HEK293 (cell line): Measurements from ENCODE around the gene IL17REL.

Experiments
- CTCF ChIP-seq: fragments of 450-650 bp; formaldehyde crosslinking; IDR thresholded peaks from 2 replicates; pipeline ENCODE4 v1.5.1; 2016; ENCODE audit warnings: missing biosample characterization, missing genetic modification characterization
- EGR2 ChIP-seq: fragments of 450-650 bp; formaldehyde crosslinking; IDR thresholded peaks from 2 replicates; pipeline ENCODE4 v1.5.1; 2016; ENCODE audit warnings: low read depth, missing biosample characterization, missing genetic modification characterization
- GLI2 ChIP-seq: fragments of 450-650 bp; formaldehyde crosslinking; IDR thresholded peaks from 2 replicates; pipeline ENCODE4; 2017; ENCODE audit warnings: missing biosample characterization, missing genetic modification characterization, low read depth, borderline replicate concordance
- GLIS2 ChIP-seq: fragments of 450-650 bp; formaldehyde crosslinking; IDR thresholded peaks from 2 replicates; pipeline ENCODE4 v1.5.1; 2016; ENCODE audit warnings: missing biosample characterization, missing genetic modification characterization
- HOXC10 ChIP-seq: sonication (generic); formaldehyde crosslinking; IDR thresholded peaks from 2 replicates; pipeline ENCODE4 v1.8.1; 2023; ENCODE audit warnings: mild to moderate bottlenecking, missing genetic modification reagents
- KLF16 ChIP-seq: fragments of 450-650 bp; formaldehyde crosslinking; IDR thresholded peaks from 2 replicates; pipeline ENCODE4 v1.5.1; 2017; ENCODE audit warnings: missing biosample characterization, missing genetic modification characterization
- PATZ1 ChIP-seq: fragments of 450-650 bp; formaldehyde crosslinking; IDR thresholded peaks from 2 replicates; pipeline ENCODE4 v1.5.1; 2016; ENCODE audit warnings: missing biosample characterization, missing genetic modification characterization
- PRDM10 ChIP-seq: fragments of 450-650 bp; formaldehyde crosslinking; IDR thresholded peaks from 2 replicates; pipeline ENCODE4 v1.5.1; 2016; ENCODE audit warnings: missing biosample characterization, missing genetic modification characterization
- WT1 ChIP-seq: fragments of 450-650 bp; formaldehyde crosslinking; IDR thresholded peaks from 2 replicates; pipeline ENCODE4 v1.5.1; 2016; ENCODE audit warnings: missing biosample characterization, missing genetic modification characterization
- YY1 ChIP-seq: fragments of 450-650 bp; formaldehyde crosslinking; IDR thresholded peaks from 2 replicates; pipeline ENCODE4 v1.5.1; 2018; ENCODE audit warnings: missing biosample characterization, missing genetic modification characterization
- ZBTB48 ChIP-seq: fragments of 450-650 bp; formaldehyde crosslinking; IDR thresholded peaks from 2 replicates; pipeline ENCODE4 v1.5.1; 2016; ENCODE audit warnings: missing biosample characterization, missing genetic modification characterization
- ZBTB7A ChIP-seq: fragments of 450-650 bp; formaldehyde crosslinking; IDR thresholded peaks from 2 replicates; pipeline ENCODE4 v1.5.1; 2016; ENCODE audit warnings: low read depth, missing biosample characterization, missing genetic modification characterization
- ZFP3 ChIP-seq: fragments of 450-650 bp; formaldehyde crosslinking; IDR thresholded peaks from 2 replicates; pipeline ENCODE4 v1.5.1; 2016; ENCODE audit warnings: low read depth, missing biosample characterization, missing genetic modification characterization
- ZNF169 ChIP-seq: fragments of 450-650 bp; formaldehyde crosslinking; IDR thresholded peaks from 2 replicates; pipeline ENCODE4 v1.5.1; 2016; ENCODE audit warnings: missing biosample characterization, missing genetic modification characterization
- ZNF184 ChIP-seq: fragments of 450-650 bp; IDR thresholded peaks from 2 replicates; pipeline ENCODE4 v1.5.1; 2018; ENCODE audit warnings: missing biosample characterization, mild to moderate bottlenecking, missing genetic modification characterization
- ZNF202 ChIP-seq: fragments of 450-650 bp; formaldehyde crosslinking; IDR thresholded peaks from 2 replicates; pipeline ENCODE4 v1.5.1; 2016; ENCODE audit warnings: missing biosample characterization, missing genetic modification characterization, borderline replicate concordance
- ZNF211 ChIP-seq: fragments of 450-650 bp; formaldehyde crosslinking; IDR thresholded peaks from 2 replicates; pipeline ENCODE4 v1.5.1; 2016; ENCODE audit warnings: low read depth, missing biosample characterization, missing genetic modification characterization
- ZNF214 ChIP-seq: fragments of 450-650 bp; formaldehyde crosslinking; IDR thresholded peaks from 2 replicates; pipeline ENCODE4 v1.5.1; 2017; ENCODE audit warnings: missing biosample characterization, mild to moderate bottlenecking, missing genetic modification characterization, borderline replicate concordance
- ZNF221 ChIP-seq: fragments of 450-650 bp; formaldehyde crosslinking; IDR thresholded peaks from 2 replicates; pipeline ENCODE4 v1.5.1; 2017; ENCODE audit warnings: missing biosample characterization, missing genetic modification characterization, borderline replicate concordance
- ZNF248 ChIP-seq: fragments of 450-650 bp; formaldehyde crosslinking; IDR thresholded peaks from 2 replicates; pipeline ENCODE4 v1.5.1; 2017; ENCODE audit warnings: missing biosample characterization, missing genetic modification characterization
- ZNF274 ChIP-seq, 2 experiments: fragments of 200-500 bp in 1 of 2; fragments of 450-650 bp in 1 of 2; sonication (Bioruptor generic) in 1 of 2; formaldehyde crosslinking in 1 of 2; IDR thresholded peaks; 2 replicates each; pipeline versions ENCODE4 v1.5.1 to v1.6.1; 2014 to 2016; ENCODE audit warnings: borderline replicate concordance in 1 of 2, inconsistent platforms in 1 of 2, low read length in 1 of 2, missing biosample characterization in 1 of 2, missing genetic modification characterization in 1 of 2
- ZNF354C ChIP-seq: fragments of 450-650 bp; formaldehyde crosslinking; IDR thresholded peaks from 2 replicates; pipeline ENCODE4 v1.5.1; 2016; ENCODE audit warnings: missing biosample characterization, missing genetic modification characterization, low read depth, borderline replicate concordance
- ZNF391 ChIP-seq: fragments of 450-650 bp; formaldehyde crosslinking; IDR thresholded peaks from 2 replicates; pipeline ENCODE4 v1.5.1; 2016; ENCODE audit warnings: low read depth, missing biosample characterization, missing genetic modification characterization, borderline replicate concordance
- ZNF501 ChIP-seq: fragments of 450-650 bp; formaldehyde crosslinking; IDR thresholded peaks from 2 replicates; pipeline ENCODE4 v1.5.1; 2016; ENCODE audit warnings: missing biosample characterization, missing genetic modification characterization
- ZNF529 ChIP-seq: fragments of 450-650 bp; formaldehyde crosslinking; IDR thresholded peaks from 2 replicates; pipeline ENCODE4 v1.5.1; 2017; ENCODE audit warnings: missing genetic modification characterization, missing biosample characterization; ENCODE audit not compliant: insufficient replicate concordance
- ZNF626 ChIP-seq: fragments of 450-650 bp; sonication (Bioruptor Pico); formaldehyde crosslinking; IDR thresholded peaks from 2 replicates; pipeline ENCODE4 v1.5.1; 2018; ENCODE audit warnings: missing biosample characterization, missing genetic modification characterization, inconsistent platforms
- ZNF785 ChIP-seq: fragments of 450-650 bp; formaldehyde crosslinking; IDR thresholded peaks from 2 replicates; pipeline ENCODE4 v1.5.1; 2016; ENCODE audit warnings: missing biosample characterization, missing genetic modification characterization
- ZNF791 ChIP-seq: fragments of 450-650 bp; formaldehyde crosslinking; IDR thresholded peaks from 2 replicates; pipeline ENCODE4 v1.5.1; 2016; ENCODE audit warnings: missing biosample characterization, missing genetic modification characterization
- ZSCAN30 ChIP-seq: fragments of 450-650 bp; IDR thresholded peaks from 2 replicates; pipeline ENCODE4 v1.5.1; 2018; ENCODE audit warnings: missing biosample characterization, mild to moderate bottlenecking, missing genetic modification characterization, moderate library complexity

Gene IL17REL

GRCh38 chr22:49975543-49976389, 36.8 kb downstream of the IL17REL start (continued):
- no peak for TF ChIP-seq PRDM10 (tag by site-specific recombination)
- TF ChIP-seq ZNF354C (tag by site-specific recombination) = no peak
- peak; percentile 88 for TF ChIP-seq GLIS2 (tag by site-specific recombination)
- TF ChIP-seq ZNF184 (tag by site-specific recombination) = no peak
- TF ChIP-seq ZFP3 (tag by site-specific recombination) = no peak
- TF ChIP-seq ZNF501 (tag by site-specific recombination) = 0 out of 2 replicates have a peak, but pooled peaks have one; percentile 24
- peak; percentile 98 for TF ChIP-seq ZNF391 (tag by site-specific recombination)
- TF ChIP-seq ZNF529 (tag by site-specific recombination) = no peak
- no peak for TF ChIP-seq CTCF (tag by site-specific recombination)
- no peak for TF ChIP-seq ZNF248 (tag by site-specific recombination)
- TF ChIP-seq GLI2 (tag by site-specific recombination) = no peak
- TF ChIP-seq ZBTB48 (tag by site-specific recombination) = peak; percentile 90
- TF ChIP-seq ZNF626 = no peak
- peak; percentile 91; the same call in 1 of the 2 replicates for TF ChIP-seq ZNF785 (tag by site-specific recombination)
- TF ChIP-seq ZNF221 (tag by site-specific recombination) = no peak
- TF ChIP-seq ZBTB7A (tag by site-specific recombination) = peak; percentile 97; the same call in 1 of the 2 replicates
- no peak for TF ChIP-seq ZNF202 (tag by site-specific recombination)
- TF ChIP-seq KLF16 = no peak
- no peak; the same call in 1 of the 2 replicates for TF ChIP-seq YY1 (tag by site-specific recombination)
- TF ChIP-seq ZNF214 (tag by site-specific recombination) = no peak
- no peak for TF ChIP-seq HOXC10 (CRISPR knock-in tag)
- TF ChIP-seq WT1 = peak; percentile 50; the same call in 1 of the 2 replicates
- no peak for TF ChIP-seq ZSCAN30
- peak; percentile 54; the same call in 1 of the 2 replicates for TF ChIP-seq PATZ1 (tag by site-specific recombination)
- TF ChIP-seq ZNF274 (IDR thresholded peaks at IDR 0.05; ENCODE audit: low read length) = no peak
- no peak; the same call in 1 of the 2 replicates for TF ChIP-seq ZNF274 (tag by site-specific recombination; IDR thresholded peaks at IDR 0.05; ENCODE audit: borderline replicate concordance)
- no peak for TF ChIP-seq ZNF791 (tag by site-specific recombination)
- TF ChIP-seq ZNF211 (tag by site-specific recombination) = peak; percentile 41; the same call in 1 of the 2 replicates
- TF ChIP-seq ZNF169 (tag by site-specific recombination) = no peak
- peak; percentile 41 for TF ChIP-seq EGR2 (tag by site-specific recombination)
